NCI-H446 treated with DMSO at 0.1 percent for 48 hours (cell line): ENCODE results near the gene ZNF362.
A peak's percentile ranks its signal among the peaks of the same experiment; 100 is the strongest.

ENCODE experiments used
- DNase-seq: peaks from one replicate; lab custom pipeline; 2025; lab: John Stamatoyannopoulos, UW

Gene ZNF362

GRCh38 chr1:33327587-33328325, 71.5 kb downstream of the ZNF362 start:
- DNase-seq: no peak

- DNase-seq: no peak
Measured at GRCh38 chr1:33328817-33329216, 72.5 kb downstream of the ZNF362 start.

GRCh38 chr1:33329600-33330305, 73.5 kb downstream of the ZNF362 start:
- no peak for DNase-seq

GRCh38 chr1:33330361-33330890, 74.1 kb downstream of the ZNF362 start:
- no peak for DNase-seq

GRCh38 chr1:33330906-33331305, 74.6 kb downstream of the ZNF362 start:
- DNase-seq: no peak

GRCh38 chr1:33331444-33332356, 75.4 kb downstream of the ZNF362 start:
- no peak for DNase-seq

- no peak for DNase-seq
Measured at GRCh38 chr1:33332357-33332789, 76.1 kb downstream of the ZNF362 start.

- DNase-seq: no peak
Measured at GRCh38 chr1:33332881-33333280, 76.6 kb downstream of the ZNF362 start.

- DNase-seq: no peak
Measured at GRCh38 chr1:33334081-33334552, 77.8 kb downstream of the ZNF362 start.

GRCh38 chr1:33335020-33335419, 78.7 kb downstream of the ZNF362 start:
- DNase-seq: no peak

GRCh38 chr1:33336580-33336979, 80.3 kb downstream of the ZNF362 start:
- no peak for DNase-seq

GRCh38 chr1:33337441-33337840, 81.1 kb downstream of the ZNF362 start:
- no peak for DNase-seq

GRCh38 chr1:33338048-33338439, 81.8 kb downstream of the ZNF362 start:
- DNase-seq: no peak

GRCh38 chr1:33338440-33339211, 82.3 kb downstream of the ZNF362 start:
- DNase-seq: peak; percentile 32

- DNase-seq: no peak
Measured at GRCh38 chr1:33339413-33339812, 83.1 kb downstream of the ZNF362 start.

- no peak for DNase-seq
Measured at GRCh38 chr1:33341190-33341589, 84.9 kb downstream of the ZNF362 start.

GRCh38 chr1:33342041-33342723, 85.9 kb downstream of the ZNF362 start:
- peak; percentile 88 for DNase-seq

GRCh38 chr1:33343539-33343938, 87.2 kb downstream of the ZNF362 start:
- no peak for DNase-seq

GRCh38 chr1:33344896-33345560, 88.7 kb downstream of the ZNF362 start:
- no peak for DNase-seq

GRCh38 chr1:33346533-33346926, 90.2 kb downstream of the ZNF362 start:
- DNase-seq: no peak
